Calu3 (cell line): ENCODE results near the gene TNFSF12. TPM values are rescaled to one million over a fixed set of nuclear protein-coding genes. Genes with fewer than 3 reads are reported as not detected.

Experiments
- BruUV-seq: library from RNA; stranded (reverse); fragments of 400-500 nt; replicated peaks from 2 replicates; lab custom pipeline; 2021; lab: Mats Ljungman, UMichigan
- CTCF ChIA-PET: fragments of 300-600 bp; sonication (Branson Sonifier 250); formaldehyde crosslinking; loops from one replicate; lab custom pipeline; 2022; ENCODE audit warnings: antibody characterized with exemption; lab: Charles Lee
- DNase-seq: peaks from one replicate; pipeline ENCODE4 v3.0.0; 2022
- H3K27ac Mint-ChIP-seq: one replicate; pipeline ENCODE4 v1.8.0; 2022; ENCODE audit warnings: mixed read lengths; ENCODE audit not compliant: unreplicated experiment
- H3K27me3 Mint-ChIP-seq: one replicate; pipeline ENCODE4 v1.8.0; 2022; ENCODE audit warnings: mixed read lengths; ENCODE audit not compliant: unreplicated experiment
- H3K36me3 Mint-ChIP-seq: one replicate; pipeline ENCODE4 v1.8.0; 2022; ENCODE audit warnings: mild to moderate bottlenecking, moderate library complexity, mixed read lengths; ENCODE audit not compliant: insufficient read depth, unreplicated experiment
- H3K4me1 Mint-ChIP-seq: one replicate; pipeline ENCODE4 v1.8.0; 2022; ENCODE audit warnings: mild to moderate bottlenecking, low read depth, mixed read lengths; ENCODE audit not compliant: unreplicated experiment
- H3K4me3 Mint-ChIP-seq: one replicate; pipeline ENCODE4 v1.8.0; 2022; ENCODE audit warnings: mild to moderate bottlenecking, low read depth, moderate library complexity, mixed read lengths; ENCODE audit not compliant: unreplicated experiment
- H3K9me3 Mint-ChIP-seq: one replicate; pipeline ENCODE4 v1.8.0; 2022; ENCODE audit warnings: low read depth, mixed read lengths; ENCODE audit not compliant: unreplicated experiment
- intact Hi-C: fragments of 100-400 bp; cut with micrococcal nuclease; formaldehyde crosslinking; loops from one replicate; pipeline ENCODE4 v1.10.0; 2022; ENCODE audit not compliant: unreplicated experiment
- total RNA-seq: library from RNA; stranded (reverse); gene quantifications from 2 replicates; pipeline ENCODE4 v1.2.3, GENCODE V29; 2022
- TF ChIP-seq, protein P1 (sequence below): fragments of 200-600 bp; IDR thresholded peaks from one replicate; pipeline ENCODE4 v1.8.0; 2022; ENCODE audit warnings: antibody characterized with exemption; ENCODE audit not compliant: unreplicated experiment

The TNFSF12 gene
- total RNA-seq, 1 experiment from 2014 or later, result 7.7 TPM

DNA sequence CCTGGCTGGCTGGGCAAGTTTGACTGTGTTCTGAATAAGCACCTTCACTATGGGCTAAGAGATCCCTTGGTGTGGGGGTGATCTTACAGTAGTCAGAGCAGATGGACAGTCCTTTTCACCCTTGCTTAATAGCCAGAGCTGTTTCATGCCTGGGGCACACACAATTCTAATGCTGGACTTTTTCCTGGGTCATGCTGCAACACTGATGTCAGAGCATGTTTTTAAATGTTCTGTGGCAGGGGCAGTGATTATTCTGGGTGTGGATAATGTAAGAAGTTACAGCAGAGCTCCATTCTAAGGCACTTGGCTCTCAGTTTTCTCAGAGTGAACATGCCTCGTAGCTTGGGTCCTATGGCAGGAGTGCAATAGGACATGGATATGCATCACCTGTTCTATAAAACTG is 26.6 kb downstream of the TNFSF12 start:
- TF ChIP-seq, protein P1, sequence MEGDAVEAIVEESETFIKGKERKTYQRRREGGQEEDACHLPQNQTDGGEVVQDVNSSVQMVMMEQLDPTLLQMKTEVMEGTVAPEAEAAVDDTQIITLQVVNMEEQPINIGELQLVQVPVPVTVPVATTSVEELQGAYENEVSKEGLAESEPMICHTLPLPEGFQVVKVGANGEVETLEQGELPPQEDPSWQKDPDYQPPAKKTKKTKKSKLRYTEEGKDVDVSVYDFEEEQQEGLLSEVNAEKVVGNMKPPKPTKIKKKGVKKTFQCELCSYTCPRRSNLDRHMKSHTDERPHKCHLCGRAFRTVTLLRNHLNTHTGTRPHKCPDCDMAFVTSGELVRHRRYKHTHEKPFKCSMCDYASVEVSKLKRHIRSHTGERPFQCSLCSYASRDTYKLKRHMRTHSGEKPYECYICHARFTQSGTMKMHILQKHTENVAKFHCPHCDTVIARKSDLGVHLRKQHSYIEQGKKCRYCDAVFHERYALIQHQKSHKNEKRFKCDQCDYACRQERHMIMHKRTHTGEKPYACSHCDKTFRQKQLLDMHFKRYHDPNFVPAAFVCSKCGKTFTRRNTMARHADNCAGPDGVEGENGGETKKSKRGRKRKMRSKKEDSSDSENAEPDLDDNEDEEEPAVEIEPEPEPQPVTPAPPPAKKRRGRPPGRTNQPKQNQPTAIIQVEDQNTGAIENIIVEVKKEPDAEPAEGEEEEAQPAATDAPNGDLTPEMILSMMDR, result no peak
- Mint-ChIP-seq H3K4me1 (peaks cover 27% of the 10 kb centered on the region), H3K36me3 (peaks cover 93% of the 10 kb centered on the region), H3K9me3 (no peaks in the 10 kb centered on the region), H3K27me3 (no peaks in the 10 kb centered on the region), H3K4me3 (peak overlapping the region; percentile 94), H3K27ac (no peak overlapping the region)
- BruUV-seq, result no TSS peak
- no peak for DNase-seq
- CTCF ChIA-PET, result no interaction called here
- intact Hi-C loops, result no loop called here

DNA sequence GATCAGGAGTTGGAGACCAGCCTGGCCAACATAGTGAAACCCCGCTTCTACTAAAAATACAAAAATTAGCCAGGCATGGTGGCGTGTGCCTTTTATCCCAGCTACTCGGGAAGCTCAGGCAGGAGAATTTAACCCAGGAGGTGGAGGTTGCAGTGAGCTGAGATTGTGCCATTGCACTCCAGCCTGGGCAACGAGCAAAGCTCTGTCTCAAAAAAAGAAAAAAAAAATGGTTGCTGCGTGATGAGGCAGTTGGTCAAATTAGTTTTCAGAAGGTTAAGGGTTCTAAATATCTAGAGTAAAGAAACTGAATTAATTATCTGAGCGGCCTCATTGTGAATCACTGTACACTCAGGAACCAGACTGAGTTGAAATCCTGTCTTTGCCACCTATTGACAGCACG is 27.1 kb downstream of the TNFSF12 start:
- intact Hi-C loops, result no loop called here
- Mint-ChIP-seq H3K4me1 (peaks cover 32% of the 10 kb centered on the region), H3K27ac (no peak overlapping the region), H3K27me3 (no peaks in the 10 kb centered on the region), H3K36me3 (peaks cover 96% of the 10 kb centered on the region), H3K4me3 (no peak overlapping the region), H3K9me3 (no peaks in the 10 kb centered on the region)
- CTCF ChIA-PET, result no interaction called here
- no peak for DNase-seq
- BruUV-seq, result no TSS peak
- TF ChIP-seq, protein P1, result no peak

DNA sequence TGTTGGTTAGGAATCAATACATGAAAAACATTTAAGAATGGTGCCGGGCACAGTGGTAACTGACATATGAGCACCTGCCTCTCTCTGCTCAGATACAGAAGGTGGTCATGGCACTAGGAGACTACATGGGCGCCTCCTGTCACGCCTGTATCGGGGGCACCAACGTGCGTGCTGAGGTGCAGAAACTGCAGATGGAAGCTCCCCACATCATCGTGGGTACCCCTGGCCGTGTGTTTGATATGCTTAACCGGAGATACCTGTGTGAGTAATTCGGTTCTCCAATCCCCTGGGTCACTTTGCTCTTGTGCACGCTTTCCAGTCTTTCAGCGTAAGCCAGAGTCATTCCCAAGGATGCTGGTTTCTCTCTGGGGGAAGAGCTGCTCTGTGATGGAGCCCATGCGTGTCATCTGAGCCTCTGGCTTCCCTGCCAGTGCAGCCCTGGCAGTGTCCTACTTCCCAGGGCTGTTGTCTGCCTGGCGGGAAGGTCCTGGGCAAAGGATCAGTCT is 27.6 kb downstream of the TNFSF12 start:
- H3K27ac Mint-ChIP-seq, result peak overlapping the region; percentile 20
- CTCF ChIA-PET, result no interaction called here
- no peaks in the 10 kb centered on the region for H3K9me3 Mint-ChIP-seq
- DNase-seq, result no peak
- TF ChIP-seq, protein P1, result no peak
- H3K4me3 Mint-ChIP-seq, result no peak overlapping the region
- H3K36me3 Mint-ChIP-seq, result peaks cover 96% of the 10 kb centered on the region
- H3K27me3 Mint-ChIP-seq, result no peaks in the 10 kb centered on the region
- peaks cover 37% of the 10 kb centered on the region for H3K4me1 Mint-ChIP-seq
- no TSS peak for BruUV-seq
- intact Hi-C loops, result no loop called here

DNA sequence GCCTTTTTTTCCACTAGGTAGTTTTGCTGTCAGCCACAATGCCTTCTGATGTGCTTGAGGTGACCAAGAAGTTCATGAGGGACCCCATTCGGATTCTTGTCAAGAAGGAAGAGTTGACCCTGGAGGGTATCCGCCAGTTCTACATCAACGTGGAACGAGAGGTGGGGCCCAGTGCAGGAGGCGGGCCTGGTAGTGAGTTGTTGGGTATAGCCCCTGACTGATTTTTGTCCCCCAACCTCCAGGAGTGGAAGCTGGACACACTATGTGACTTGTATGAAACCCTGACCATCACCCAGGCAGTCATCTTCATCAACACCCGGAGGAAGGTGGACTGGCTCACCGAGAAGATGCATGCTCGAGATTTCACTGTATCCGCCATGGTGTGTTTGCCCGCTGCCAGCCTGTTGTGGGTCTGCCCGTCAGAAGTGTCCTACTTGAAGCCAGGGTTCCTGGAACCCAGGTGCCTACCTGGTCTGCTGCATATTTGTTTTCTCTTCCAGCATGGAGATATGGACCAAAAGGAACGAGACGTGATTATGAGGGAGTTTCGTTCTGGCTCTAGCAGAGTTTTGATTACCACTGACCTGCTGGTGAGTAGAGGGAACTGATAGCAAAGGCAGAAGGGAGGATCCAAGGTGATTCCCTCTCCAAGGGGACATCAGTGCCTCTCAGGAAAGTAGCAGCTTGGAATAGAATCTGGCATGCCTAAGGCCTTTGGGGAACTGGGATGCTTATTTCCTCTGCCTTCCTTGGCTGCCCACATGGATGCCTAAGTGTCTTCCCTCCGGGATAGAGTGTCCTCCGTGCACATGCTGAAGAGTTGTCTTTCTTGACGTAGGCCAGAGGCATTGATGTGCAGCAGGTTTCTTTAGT is 28.7 kb downstream of the TNFSF12 start:
- intact Hi-C loops, result loop anchor here (2.0 kb wide), 1 partner anchor 111 kb away; the partner anchor contains the start of gene WRAP53
- Mint-ChIP-seq H3K4me3 (no peak overlapping the region), H3K27ac (no peak overlapping the region), H3K36me3 (peaks cover 92% of the 10 kb centered on the region), H3K4me1 (peaks cover 29% of the 10 kb centered on the region), H3K27me3 (no peaks in the 10 kb centered on the region), H3K9me3 (no peaks in the 10 kb centered on the region)
- DNase-seq, result no peak
- BruUV-seq, result no TSS peak
- CTCF ChIA-PET, result no interaction called here
- TF ChIP-seq, protein P1, result no peak
